ENCODE data around the gene STRN4. TPM values are rescaled to one million over a fixed set of nuclear protein-coding genes. Genes with fewer than 3 reads are reported as not detected.
"Not testable (repeated sequence)": the region's sequence is repeated elsewhere in the genome, so short reads cannot be mapped to it uniquely, and the experiment has no call there.

The STRN4 gene
- total RNA-seq, 2 experiments from 2014 or later = 68.0 to 115 TPM

DNA sequence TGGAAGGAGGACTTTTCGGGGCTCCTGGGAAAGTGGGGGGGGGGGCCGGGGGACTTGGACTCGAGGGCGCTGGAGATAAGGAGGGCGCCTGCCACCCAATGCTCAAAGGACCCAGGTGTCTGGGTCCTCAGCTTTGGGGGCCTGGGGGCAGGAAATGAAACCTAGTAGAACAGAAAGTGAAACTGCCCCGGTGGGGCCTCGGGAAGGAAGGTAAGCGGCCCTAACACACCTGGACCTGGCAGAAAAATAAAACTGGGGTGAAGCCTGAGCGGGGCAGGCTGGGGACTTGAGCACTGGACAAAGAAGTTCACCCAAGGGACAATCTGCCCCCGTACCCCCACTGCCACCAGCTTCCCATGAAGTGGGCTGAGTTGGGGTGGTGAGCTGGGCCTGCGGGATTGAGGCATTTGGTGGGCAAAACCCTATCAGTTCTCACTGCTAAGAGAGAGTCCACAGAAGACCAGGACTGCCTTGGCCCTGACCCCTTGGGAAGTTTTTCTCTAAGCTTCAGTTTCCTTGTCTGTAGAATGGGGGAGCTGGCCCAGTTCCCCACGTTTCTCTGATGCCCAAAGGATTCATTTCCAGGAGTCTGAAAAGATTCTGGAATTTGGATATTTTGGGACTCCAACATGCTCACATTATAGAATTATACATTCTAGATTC lies 31.7 kb downstream of the STRN4 start:
- no peaks in the 10 kb centered on the region for H3K9me2 ChIP-seq (ENCODE audit: insufficient read depth, low read length)
- peak overlapping the region; percentile 92 for H3K4me3 ChIP-seq (ENCODE audit: low read depth, low read length, poor library complexity, severe bottlenecking)
- H4K20me1 ChIP-seq (ENCODE audit: insufficient read depth, low read length) = peaks cover 8% of the 10 kb centered on the region; the same call in 1 of the 2 replicates
- no peak overlapping the region for H2AFZ ChIP-seq (ENCODE audit: low read length)
- no peaks in the 10 kb centered on the region for H3K9me3 ChIP-seq (ENCODE audit: low read length)
- H3K79me2 ChIP-seq (ENCODE audit: insufficient read depth, low read depth, low read length) = peaks cover 43% of the 10 kb centered on the region
- ChIA-PET POLR2A (no interaction called here), CTCF (ENCODE audit: unreplicated experiment) (interaction anchor here (0.5 to 0.8 kb wide), 2 partner anchors 10 to 11 kb away, joined by 3 read pairs; no protein-coding TSS in a partner anchor)
- H3K4me2 ChIP-seq (ENCODE audit: low read length) = peak overlapping the region; percentile 99
- intact Hi-C loops (cut with micrococcal nuclease; ENCODE audit: unreplicated experiment) = loop anchor here (5.0 kb wide), 1 partner anchor 73 kb away; the partner anchor contains the start of gene SLC1A5
- TF ChIP-seq CTCF (conservative IDR thresholded peaks at IDR 0.05; ENCODE audit: low read length) (no peak), EZH2phosphoT487 (IDR thresholded peaks at IDR 0.05; ENCODE audit: borderline replicate concordance, low read depth, low read length) (no peak)
- peak; percentile 87 for DNase-seq (ENCODE audit: low spot score)
- H3K27ac ChIP-seq (ENCODE audit: low read depth, low read length, poor library complexity, severe bottlenecking) = peak overlapping the region; percentile 95
- TSS peak; percentile 86 for BruUV-seq (replicated peaks)
- H3K36me3 ChIP-seq (ENCODE audit: insufficient read depth, low read length) = peaks cover 53% of the 10 kb centered on the region
- peaks cover 40% of the 10 kb centered on the region for H3K4me1 ChIP-seq (ENCODE audit: insufficient read depth, low read length, poor library complexity, severe bottlenecking)

GRCh38 chr19:46713781-46714443 lies 32.3 kb downstream of the STRN4 start:
- H3K9me3 ChIP-seq (ENCODE audit: low read length) = no peaks in the 10 kb centered on the region
- peaks cover 33% of the 10 kb centered on the region for H3K4me1 ChIP-seq (ENCODE audit: insufficient read depth, low read length, poor library complexity, severe bottlenecking)
- H3K4me2 ChIP-seq (ENCODE audit: low read length) = peak overlapping the region; percentile 99
- intact Hi-C loops (cut with micrococcal nuclease; ENCODE audit: unreplicated experiment) = no loop called here
- TF ChIP-seq CTCF (conservative IDR thresholded peaks at IDR 0.05; ENCODE audit: low read length) = no peak
- TF ChIP-seq EZH2phosphoT487 (IDR thresholded peaks at IDR 0.05; ENCODE audit: borderline replicate concordance, low read depth, low read length) = no peak
- H3K79me2 ChIP-seq (ENCODE audit: insufficient read depth, low read depth, low read length) = peaks cover 43% of the 10 kb centered on the region
- no peak overlapping the region for H2AFZ ChIP-seq (ENCODE audit: low read length)
- no peaks in the 10 kb centered on the region for H3K9me2 ChIP-seq (ENCODE audit: insufficient read depth, low read length)
- peaks cover 59% of the 10 kb centered on the region for H3K36me3 ChIP-seq (ENCODE audit: insufficient read depth, low read length)
- H4K20me1 ChIP-seq (ENCODE audit: insufficient read depth, low read length) = peaks cover 8% of the 10 kb centered on the region; the same call in 1 of the 2 replicates
- POLR2A ChIA-PET = interaction anchor here (0.7 kb wide), 1 partner anchor 23 kb away, joined by 3 read pairs; no protein-coding TSS in a partner anchor
- DNase-seq (ENCODE audit: low spot score) = peak; percentile 75
- peak overlapping the region; percentile 95 for H3K27ac ChIP-seq (ENCODE audit: low read depth, low read length, poor library complexity, severe bottlenecking)
- BruUV-seq (replicated peaks) = no TSS peak
- CTCF ChIA-PET (ENCODE audit: unreplicated experiment) = interaction anchor here (0.5 kb wide), 2 partner anchors 11 to 126 kb away, joined by 3 read pairs; no protein-coding TSS in a partner anchor
- peak overlapping the region; percentile 92 for H3K4me3 ChIP-seq (ENCODE audit: low read depth, low read length, poor library complexity, severe bottlenecking)

DNA sequence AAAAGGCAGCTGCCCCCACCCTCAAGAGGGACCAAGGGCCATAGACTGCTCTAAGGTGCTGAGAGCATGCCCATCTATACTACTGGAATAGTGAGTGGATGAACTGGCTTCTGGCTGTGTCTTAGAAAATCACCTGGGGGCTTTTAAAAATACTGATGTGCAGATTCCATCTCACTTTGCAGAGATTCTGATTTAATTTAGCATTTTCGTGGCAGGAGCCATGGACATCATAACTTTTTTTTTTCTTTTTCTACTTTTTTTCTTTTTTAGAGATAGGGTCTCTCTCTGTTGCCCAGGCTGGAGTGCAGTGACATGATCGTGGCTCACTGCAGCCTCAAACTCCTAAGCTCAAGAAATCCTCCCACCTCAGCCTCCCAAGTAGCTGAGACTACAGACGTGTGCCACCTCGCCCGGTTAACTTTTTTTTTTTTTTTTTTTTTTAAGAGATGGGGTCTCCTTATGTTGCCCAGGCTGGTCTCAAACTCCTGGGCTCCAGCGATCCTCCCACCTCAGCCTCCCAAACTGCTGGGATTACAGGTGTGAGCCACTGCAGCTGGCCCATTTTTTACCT lies 33.4 kb downstream of the STRN4 start:
- peaks cover 43% of the 10 kb centered on the region for H3K79me2 ChIP-seq (ENCODE audit: insufficient read depth, low read depth, low read length)
- intact Hi-C loops (cut with micrococcal nuclease; ENCODE audit: unreplicated experiment); H2AFZ ChIP-seq (ENCODE audit: low read length); H4K20me1 ChIP-seq (ENCODE audit: insufficient read depth, low read length); CTCF ChIA-PET (ENCODE audit: unreplicated experiment); H3K9me3 ChIP-seq (ENCODE audit: low read length); H3K9me2 ChIP-seq (ENCODE audit: insufficient read depth, low read length); DNase-seq (ENCODE audit: low spot score); BruUV-seq (replicated peaks): not testable (repeated sequence)
- H3K27ac ChIP-seq (ENCODE audit: low read depth, low read length, poor library complexity, severe bottlenecking) = peak overlapping the region; percentile 95
- H3K4me3 ChIP-seq (ENCODE audit: low read depth, low read length, poor library complexity, severe bottlenecking) = peak overlapping the region; percentile 92
- peaks cover 23% of the 10 kb centered on the region for H3K4me1 ChIP-seq (ENCODE audit: insufficient read depth, low read length, poor library complexity, severe bottlenecking)
- H3K36me3 ChIP-seq (ENCODE audit: insufficient read depth, low read length) = peaks cover 69% of the 10 kb centered on the region
- H3K4me2 ChIP-seq (ENCODE audit: low read length) = peak overlapping the region; percentile 99
- POLR2A ChIA-PET = interaction anchor here (0.6 to 0.7 kb wide), 3 partner anchors 40 to 242 kb away, joined by 3 to 8 read pairs (median 4); no protein-coding TSS in a partner anchor

Measured in OCI-LY7 (cell line).